H1 (cell line): Measurements from ENCODE around the gene SCARF1.

Experiments used
- ATF2 ChIP-seq: IDR thresholded peaks from 2 replicates; pipeline ENCODE4 v1.6.1; 2012; ENCODE audit warnings: low read length, inconsistent platforms
- CTCF ChIP-seq, 3 experiments: IDR thresholded peaks; 1 replicate in 2 of 3; 2 replicates in 1 of 3; pipeline versions ENCODE4 v1.5.1 to v1.6.1; 2011; ENCODE audit warnings: low read length in 3 of 3, mild to moderate bottlenecking in 3 of 3, inconsistent platforms in 2 of 3, low read depth in 1 of 3, moderate library complexity in 1 of 3; ENCODE audit not compliant: insufficient read depth in 1 of 3; ENCODE audit errors: control extremely low read depth in 1 of 3
- EP300 ChIP-seq, 2 experiments: IDR thresholded peaks; 1 replicate in 1 of 2; 2 replicates in 1 of 2; pipeline ENCODE4 v1.6.1; 2011 to 2012; ENCODE audit warnings: low read depth in 2 of 2, low read length in 2 of 2, mild to moderate bottlenecking in 2 of 2, borderline replicate concordance in 1 of 2, inconsistent platforms in 1 of 2, moderate library complexity in 1 of 2
- TCF12 ChIP-seq: IDR thresholded peaks from 2 replicates; pipeline ENCODE4 v1.6.1; 2011; ENCODE audit warnings: low read depth, mild to moderate bottlenecking, low read length
- YY1 ChIP-seq: IDR thresholded peaks from 2 replicates; pipeline ENCODE4 v1.6.1; 2011; ENCODE audit warnings: low read depth, mild to moderate bottlenecking, low read length

GRCh38 chr17:1643999-1644492 lies 1.5 kb downstream of the SCARF1 start:
- TF ChIP-seq CTCF (IDR thresholded peaks at IDR 0.05; ENCODE audit: control extremely low read depth in 1 of 3, insufficient read depth in 1 of 3, low read depth in 1 of 3, low read length in 3 of 3) (no peak), EP300 (IDR thresholded peaks at IDR 0.05; ENCODE audit: borderline replicate concordance in 1 of 2, low read depth in 2 of 2, low read length in 2 of 2) (no peak), ATF2 (no peak), TCF12 (no peak), YY1 (no peak)
